NT2/D1 (cell line): Measurements from ENCODE around the gene VPS37C.

ENCODE experiments used
- SUZ12 ChIP-seq: IDR thresholded peaks from 2 replicates; pipeline ENCODE4 v1.6.1; 2011; ENCODE audit not compliant: insufficient read length, insufficient read depth; ENCODE audit errors: extremely low read depth
- YY1 ChIP-seq: IDR thresholded peaks from 2 replicates; pipeline ENCODE4 v1.6.1; 2011; ENCODE audit not compliant: insufficient read length, insufficient read depth
- ZNF274 ChIP-seq: IDR thresholded peaks from 2 replicates; pipeline ENCODE4 v1.6.1; 2011; ENCODE audit warnings: mild to moderate bottlenecking, low read depth, low read length

- TF ChIP-seq YY1 (no peak), ZNF274 (no peak), SUZ12 (no peak)
Measured at GRCh38 chr11:61149624-61150615, 11.3 kb downstream of the VPS37C start.
